HG03159 (cell line): ENCODE results near the gene RNF115.

Experiments
- ATAC-seq: cut with Tn5 transposase; IDR thresholded peaks from one replicate; pipeline ENCODE4 v1.9.1; 2021; ENCODE audit warnings: mild to moderate bottlenecking, moderate library complexity; ENCODE audit not compliant: unreplicated experiment

The RNF115 gene

DNA sequence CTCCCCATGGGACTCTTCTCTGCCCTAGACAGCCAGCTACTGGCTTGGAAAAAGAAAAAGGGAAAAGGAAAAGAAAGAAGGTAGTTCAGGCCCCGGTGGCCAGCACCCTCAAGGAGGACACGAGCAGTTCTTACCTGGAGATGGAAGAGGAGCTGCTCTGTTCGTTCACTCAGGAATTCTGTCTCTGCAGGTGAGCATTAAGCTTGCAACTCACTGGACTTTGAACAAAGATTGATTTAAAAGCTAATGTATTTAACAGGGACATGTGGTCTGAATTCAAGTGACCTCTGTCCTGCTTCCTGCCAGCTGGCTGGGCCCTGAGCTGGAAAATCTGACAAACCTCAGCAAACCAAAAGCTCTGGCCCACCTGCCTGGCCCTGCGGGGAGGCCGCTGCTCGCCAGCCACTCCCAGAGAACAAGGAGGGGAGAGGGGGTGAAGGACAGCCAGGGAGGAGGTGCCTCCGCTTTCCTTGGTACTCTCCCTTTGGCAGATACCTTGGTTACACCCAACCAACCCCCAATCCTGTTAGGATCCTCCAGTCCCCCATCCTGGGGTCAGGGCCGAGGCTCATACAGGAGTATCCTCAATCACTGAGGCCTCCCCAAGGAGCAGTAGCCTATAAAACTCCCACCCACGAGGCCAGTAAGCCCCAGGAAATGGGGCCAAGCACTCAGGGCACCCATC lies 116.6 kb downstream of the RNF115 start, which contains the start of gene PDZK1:
TSS of gene PDZK1 (minus strand) at position 186 of the 685 bp plus-strand sequence. CDS start 19,347 bp downstream, outside the sequence.
- no peak for ATAC-seq

DNA sequence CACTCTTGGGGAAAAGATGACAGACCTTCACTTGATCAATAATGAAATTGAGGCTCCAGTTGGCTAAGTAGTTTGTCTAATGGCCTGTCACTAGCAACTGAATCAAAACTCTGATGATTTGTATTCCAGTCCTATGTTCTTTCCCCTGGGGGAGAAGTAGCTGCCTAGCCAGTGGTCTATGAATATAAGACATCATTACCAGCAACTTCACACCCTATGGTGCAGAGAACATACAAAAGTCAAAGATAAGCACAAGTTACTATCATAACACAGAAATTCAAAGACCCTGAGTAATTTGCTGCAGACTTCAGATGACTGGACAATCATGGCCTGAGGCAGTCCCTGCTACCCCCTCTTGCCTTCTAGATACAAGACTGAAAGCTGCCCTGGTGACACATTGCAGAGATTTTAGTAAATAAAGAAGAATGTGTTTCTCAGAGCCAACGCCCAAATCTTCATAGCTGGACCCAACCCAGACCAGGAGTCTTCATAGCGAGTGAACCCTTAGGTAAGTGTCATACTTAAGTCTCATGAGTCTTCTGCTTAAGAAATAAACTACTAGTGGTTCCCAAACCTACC lies 117.7 kb downstream of the RNF115 start:
- no peak for ATAC-seq

DNA sequence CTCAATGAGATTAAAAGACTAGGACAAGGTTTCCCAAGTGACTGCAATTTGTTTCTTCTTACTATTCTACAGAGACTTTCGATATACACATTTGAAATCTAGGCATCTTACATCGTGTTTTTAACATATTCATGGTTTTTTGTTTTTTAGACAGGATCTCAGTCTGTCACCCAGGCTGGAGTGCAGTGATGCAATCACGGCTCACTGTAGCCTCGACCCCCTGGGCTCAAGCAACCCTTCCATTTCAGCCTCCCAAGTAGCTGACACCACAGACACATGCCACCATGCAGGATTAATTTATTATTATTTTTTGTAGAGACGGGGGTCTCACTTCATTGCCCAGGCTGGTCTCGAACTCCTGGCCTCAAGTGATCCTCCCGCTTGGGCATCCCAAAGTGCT lies 118.3 kb downstream of the RNF115 start:
- ATAC-seq: no peak

DNA sequence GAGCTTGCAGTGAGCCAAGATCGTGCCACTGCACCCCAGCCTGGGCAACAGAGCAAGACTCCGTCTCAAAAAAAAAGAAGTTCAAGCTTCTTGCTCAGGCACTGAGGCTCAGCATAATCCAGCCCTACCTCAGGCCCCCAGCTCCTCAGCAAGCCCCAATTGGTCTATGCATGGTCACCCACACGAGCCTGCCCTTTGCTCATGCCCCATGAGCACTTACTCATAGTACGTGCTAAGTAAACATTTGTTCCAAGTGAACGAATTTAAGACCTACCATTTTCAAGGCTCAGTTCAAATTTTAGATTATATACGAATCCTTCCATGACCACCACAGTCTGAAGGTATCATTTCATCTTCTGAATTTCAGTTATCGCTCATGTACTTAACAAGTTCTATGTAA lies 121.1 kb downstream of the RNF115 start:
- ATAC-seq: no peak

DNA sequence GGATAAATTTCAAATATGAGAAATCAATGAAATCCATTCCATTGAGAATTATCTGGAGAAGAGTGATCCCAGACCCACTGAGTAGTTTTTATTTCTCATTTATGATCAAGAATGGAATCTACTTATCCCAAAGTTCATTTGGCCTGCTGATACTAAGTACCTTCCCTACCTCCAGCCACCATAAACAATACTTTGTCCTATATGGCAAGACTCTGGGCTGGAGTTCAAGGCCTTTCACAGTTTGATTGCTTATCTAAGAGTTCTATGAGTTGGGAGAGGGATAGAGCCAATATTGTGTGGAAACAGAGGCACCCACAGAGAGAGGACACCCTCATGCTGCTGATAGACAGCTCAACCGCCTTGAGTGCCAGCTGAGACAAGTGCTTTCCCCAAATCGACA lies 121.8 kb downstream of the RNF115 start:
- no peak for ATAC-seq

DNA sequence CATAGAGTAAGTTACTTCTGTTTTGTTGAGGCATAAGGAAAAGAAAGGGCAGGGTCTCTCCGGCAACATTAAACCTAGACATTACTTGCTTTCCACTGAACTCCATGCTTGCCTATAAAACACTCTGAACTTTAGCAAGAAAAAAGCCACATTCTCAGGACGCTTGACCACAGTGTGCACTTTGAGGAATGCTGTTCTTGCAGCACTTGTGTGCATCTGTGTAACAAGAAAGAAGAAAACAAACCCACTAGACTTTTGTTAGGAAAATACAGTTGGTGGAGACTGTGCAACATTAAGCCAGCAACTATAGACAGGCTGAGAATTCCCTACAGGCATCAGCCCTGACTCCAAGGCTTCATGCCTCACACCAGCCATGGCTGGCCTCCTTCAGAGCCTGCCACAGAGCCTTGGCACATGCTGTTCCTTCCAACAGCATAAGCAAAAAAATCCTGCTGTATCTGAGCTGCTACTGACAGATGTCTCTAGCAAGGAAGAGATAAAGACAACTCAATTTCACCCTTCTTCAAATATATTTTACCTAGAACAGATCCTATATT lies 122.5 kb downstream of the RNF115 start:
- ATAC-seq: no peak

DNA sequence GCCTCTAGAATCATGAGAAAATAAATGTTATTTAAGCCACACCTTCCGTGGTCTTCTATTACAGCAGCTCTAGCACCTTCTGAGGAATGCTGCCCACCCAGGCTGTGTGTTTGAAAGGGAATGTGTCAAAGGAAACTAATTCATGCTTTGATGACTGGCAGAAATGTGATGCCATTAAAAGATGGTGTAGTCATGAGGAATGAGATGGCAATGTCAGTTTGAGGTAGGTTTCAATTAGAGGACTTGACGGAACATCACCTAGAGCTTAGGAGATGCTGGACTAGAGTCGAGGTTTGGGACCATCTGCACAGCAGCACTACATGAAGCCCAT lies 127.3 kb downstream of the RNF115 start:
- no peak for ATAC-seq

DNA sequence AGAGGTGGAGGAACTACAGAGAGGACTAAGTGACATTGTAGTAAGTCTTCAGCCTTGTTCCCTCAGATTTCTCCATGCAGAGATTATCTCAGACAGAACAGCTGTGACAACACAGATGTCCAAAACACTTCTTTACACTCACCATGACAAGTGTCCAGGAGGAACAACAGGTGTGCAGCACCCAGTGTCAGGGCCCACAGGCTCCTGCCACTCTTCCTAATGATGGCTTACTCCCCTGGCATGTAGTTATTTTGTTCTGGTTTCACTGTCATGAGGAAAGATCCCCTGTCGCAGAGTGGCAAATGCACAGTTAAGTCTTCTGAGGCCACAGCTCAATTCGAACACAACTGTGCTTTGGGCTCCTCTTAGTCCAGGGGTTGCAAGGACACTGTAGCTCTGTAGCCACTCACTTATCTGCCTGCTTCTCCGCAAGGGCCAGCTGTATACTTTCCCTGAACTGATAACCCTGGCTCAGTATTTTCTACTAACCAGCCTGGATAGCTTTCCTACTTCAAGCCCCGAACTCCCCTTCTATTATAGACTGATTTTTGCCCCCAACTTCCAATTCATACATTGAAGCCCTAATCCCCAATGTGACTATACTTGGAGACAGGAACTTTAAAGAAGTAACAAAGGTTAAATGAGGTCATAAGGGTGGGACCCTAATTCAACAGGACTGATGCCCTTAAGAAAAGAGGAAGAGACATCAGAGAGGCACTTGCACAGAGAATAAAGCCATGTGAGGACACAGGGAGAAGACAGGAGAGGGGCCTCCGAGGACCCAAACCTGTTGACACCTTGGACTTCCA lies 127.9 kb downstream of the RNF115 start:
- no peak for ATAC-seq

DNA sequence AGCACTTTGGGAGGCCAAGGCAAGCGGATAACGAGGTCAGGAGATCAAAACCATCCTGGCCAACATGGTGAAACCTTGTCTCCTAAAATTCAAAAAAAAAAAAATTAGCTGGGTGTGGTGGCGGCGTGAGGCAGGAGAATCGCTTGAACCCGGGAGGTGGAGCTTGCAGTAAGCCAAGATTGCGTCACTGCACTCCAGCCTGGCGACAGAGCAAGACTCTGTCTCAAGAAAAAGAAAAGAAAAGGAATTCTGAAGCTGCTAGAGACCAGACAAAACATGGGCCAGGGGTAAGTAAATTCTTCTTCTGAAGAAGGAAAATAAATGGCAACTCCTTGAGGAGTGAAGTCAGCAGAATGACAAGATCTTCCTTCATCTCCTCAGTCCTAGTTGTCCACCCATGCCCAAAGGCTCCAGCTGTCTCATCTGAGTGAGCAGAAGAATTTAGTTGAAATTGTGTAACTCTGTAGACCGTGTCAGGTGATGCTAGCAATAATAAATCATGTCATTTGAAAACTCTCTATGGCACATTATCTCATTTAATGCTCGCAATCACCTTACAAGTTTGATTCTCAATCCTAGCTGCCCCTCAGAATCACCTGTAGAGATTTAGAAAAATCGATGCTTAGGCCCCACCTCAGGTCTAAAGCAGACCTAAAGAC lies 131.0 kb downstream of the RNF115 start:
- ATAC-seq: no peak

DNA sequence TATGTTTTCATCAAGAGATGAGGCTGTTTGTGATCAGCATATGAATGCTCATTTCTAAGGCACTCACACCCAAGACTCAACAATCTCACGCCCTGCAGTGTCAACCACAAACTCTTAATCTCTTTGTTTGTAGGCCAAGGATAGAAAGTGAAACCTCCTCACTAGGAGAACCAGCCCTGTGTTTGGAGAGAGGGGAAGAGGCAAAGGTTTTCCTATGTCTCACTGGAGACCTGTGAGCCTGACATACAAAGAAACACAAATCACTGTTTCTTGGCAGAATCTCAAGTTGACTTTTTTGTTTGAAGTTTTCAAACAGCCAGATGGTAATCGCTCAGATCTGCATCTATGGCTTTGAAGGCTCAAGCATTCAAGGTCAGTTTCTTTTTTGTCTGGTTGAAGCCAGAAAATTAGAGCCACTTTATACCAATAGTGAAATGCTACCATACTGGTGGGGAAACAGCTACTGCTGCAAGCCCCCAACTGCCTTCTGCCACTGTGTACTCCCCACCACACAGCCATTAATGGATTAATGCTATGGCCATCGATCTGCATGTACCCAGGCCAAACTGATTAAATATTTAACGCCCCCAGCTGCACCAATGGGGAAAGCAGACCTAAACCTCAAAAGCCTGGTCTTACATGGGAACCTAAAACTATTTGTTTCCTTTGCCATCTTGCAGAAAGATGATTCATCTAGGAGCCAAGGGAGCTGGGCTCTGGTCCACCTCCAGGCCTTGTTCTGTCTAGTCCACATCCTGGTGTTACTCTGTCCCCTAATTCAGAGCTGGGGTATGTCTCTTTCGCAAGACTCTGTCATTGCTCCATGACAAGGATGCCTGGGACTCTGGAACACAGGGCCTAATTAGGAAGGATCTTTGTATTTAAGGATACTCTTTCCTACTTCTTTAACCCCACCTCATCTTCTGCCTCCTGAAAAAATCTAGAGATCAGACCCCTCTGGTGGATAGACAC lies 133.0 kb downstream of the RNF115 start:
- ATAC-seq: peak; percentile 66

DNA sequence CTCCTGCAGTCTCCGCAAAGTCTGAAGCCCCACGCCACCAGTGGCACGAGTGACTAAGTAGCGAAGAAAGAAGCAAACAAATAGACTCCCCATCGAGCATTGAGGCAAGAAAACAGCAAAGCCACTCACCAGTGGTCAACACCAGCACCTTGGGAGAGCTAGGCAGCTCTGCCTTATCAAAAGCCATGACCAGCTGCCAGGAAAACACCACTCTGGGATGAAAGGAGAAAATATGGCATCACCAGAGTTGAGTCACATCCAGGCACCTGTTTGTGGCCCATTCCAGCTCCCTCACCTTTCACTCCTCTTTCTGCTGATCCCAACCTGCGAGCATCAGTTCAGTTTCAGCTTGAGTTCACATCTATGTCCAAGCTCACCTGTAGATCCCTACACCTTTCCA lies 134.0 kb downstream of the RNF115 start:
- ATAC-seq: no peak

DNA sequence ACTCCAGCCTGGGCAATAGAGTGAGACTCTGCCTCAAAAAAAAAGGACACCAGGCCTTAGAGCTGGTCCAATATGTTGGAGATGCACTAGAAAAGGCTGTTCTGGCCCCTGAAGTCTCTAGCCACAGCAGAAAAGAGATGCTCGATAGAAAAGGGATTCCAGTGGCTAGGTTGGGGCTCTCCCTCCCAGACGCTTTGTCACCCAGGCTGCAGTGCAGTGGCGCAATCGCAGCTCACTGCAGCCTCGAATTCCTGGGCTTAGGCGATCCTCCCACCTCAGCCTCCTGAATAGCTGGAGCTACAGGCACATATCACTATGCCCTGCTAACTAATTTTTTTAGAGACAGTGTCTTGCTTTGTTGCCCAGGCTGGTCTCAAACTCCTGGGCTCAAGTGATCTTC lies 135.0 kb downstream of the RNF115 start:
- no peak for ATAC-seq
